Measurements from ENCODE around the gene PHF24. TPM values are rescaled to one million over a fixed set of nuclear protein-coding genes. Genes with fewer than 3 reads are reported as not detected.
"Not testable (repeated sequence)": the region's sequence is repeated elsewhere in the genome, so short reads cannot be mapped to it uniquely, and the experiment has no call there.

Gene PHF24
- 100 to 1,000 TPM in 1 of 2 donors, not detected in 1; 111 TPM for total RNA-seq

- H3K27ac ChIP-seq, result no peak within 1 kb of the TSS
- no peaks in the 10 kb centered on the region for H3K27me3 ChIP-seq (replicated peaks; ENCODE audit: insufficient read depth)
- H3K4me3 ChIP-seq, result peak within 1 kb of the TSS; percentile 36 to 37
- TF ChIP-seq, protein P1, sequence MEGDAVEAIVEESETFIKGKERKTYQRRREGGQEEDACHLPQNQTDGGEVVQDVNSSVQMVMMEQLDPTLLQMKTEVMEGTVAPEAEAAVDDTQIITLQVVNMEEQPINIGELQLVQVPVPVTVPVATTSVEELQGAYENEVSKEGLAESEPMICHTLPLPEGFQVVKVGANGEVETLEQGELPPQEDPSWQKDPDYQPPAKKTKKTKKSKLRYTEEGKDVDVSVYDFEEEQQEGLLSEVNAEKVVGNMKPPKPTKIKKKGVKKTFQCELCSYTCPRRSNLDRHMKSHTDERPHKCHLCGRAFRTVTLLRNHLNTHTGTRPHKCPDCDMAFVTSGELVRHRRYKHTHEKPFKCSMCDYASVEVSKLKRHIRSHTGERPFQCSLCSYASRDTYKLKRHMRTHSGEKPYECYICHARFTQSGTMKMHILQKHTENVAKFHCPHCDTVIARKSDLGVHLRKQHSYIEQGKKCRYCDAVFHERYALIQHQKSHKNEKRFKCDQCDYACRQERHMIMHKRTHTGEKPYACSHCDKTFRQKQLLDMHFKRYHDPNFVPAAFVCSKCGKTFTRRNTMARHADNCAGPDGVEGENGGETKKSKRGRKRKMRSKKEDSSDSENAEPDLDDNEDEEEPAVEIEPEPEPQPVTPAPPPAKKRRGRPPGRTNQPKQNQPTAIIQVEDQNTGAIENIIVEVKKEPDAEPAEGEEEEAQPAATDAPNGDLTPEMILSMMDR (IDR thresholded peaks at IDR 0.05), result no peak
- TF ChIP-seq POLR2A (IDR thresholded peaks at IDR 0.05) (no peak), POLR2AphosphoS5 (IDR thresholded peaks at IDR 0.05) (no peak)
- 2% methylated on average over 62 of the region's 116 CpGs for WGBS
- no peaks in the 10 kb centered on the region for H3K36me3 ChIP-seq
- no peaks in the 10 kb centered on the region for H3K9me3 ChIP-seq
- intact Hi-C loops (cut with DNase I), result no loop called here
- DNase-seq (ENCODE audit: low spot score), result no peak
- H3K4me1 ChIP-seq (replicated peaks), result no peaks in the 10 kb centered on the region
Observed at GRCh38 chr9:34957492-34958410, at the start of gene PHF24. TSS of gene PHF24 (plus strand) at chr9:34958285. CDS start at chr9:34971299, 13,014 bp downstream.

DNA sequence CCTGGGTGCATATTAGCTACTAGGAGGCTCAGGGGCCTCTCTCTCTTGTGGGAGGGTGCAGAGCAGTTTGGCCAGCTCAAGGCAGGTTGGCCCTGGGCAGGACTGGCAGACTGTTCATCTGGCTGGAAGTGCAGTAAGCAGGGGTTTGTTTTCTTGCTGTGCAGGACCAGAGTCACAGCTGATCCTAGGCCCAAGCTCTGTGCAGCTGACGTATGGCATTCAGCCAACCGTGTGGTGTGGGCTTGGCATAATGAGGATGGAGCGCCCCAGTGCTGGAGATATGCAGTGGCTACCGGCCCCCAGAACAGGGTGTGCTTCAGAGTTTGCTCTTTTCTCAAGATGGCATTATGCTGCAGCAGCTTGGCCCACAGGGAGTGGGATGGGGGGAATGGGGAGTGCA, 31.0 kb upstream of the PHF24 start:
- intact Hi-C loops (cut with DNase I), result no loop called here
- DNase-seq (ENCODE audit: low spot score), result no peak
- Histone ChIP-seq H3K27me3 (replicated peaks; ENCODE audit: insufficient read depth) (peaks cover 2% of the 10 kb centered on the region), H3K9me3 (no peaks in the 10 kb centered on the region), H3K4me1 (replicated peaks) (no peaks in the 10 kb centered on the region), H3K36me3 (no peaks in the 10 kb centered on the region), H3K27ac (no peak overlapping the region), H3K4me3 (no peak overlapping the region)
- no CpG with 5 or more reads among the region's 4 CpGs for WGBS
- TF ChIP-seq POLR2A (IDR thresholded peaks at IDR 0.05), result no peak
- TF ChIP-seq, protein P1 (IDR thresholded peaks at IDR 0.05), result no peak
- TF ChIP-seq POLR2AphosphoS5 (IDR thresholded peaks at IDR 0.05), result no peak

DNA sequence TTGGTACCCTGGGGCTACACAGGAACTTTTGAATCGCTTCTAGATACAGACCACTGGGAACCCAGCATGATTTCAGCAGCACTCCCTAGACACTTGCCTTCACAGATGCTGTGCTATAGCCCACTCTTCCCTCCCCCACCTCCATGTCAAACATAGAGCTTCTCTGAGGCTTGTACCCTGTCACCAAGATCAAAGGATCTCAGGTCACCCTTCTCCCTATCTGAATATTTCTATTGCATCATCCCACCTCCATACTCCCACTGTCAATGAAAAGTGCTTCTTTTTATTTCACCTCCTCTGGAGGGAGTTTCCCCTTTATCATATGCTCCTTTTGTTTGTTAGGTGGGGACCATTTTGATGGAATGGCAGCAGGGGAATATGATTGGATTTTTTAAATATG, 29.2 kb upstream of the PHF24 start:
- 86% methylated on average over 1 of the region's 1 CpG for WGBS

GRCh38 chr9:34929506-34930102, 28.5 kb upstream of the PHF24 start:
- WGBS, result 28% methylated on average over 7 of the region's 7 CpGs
- no peaks in the 10 kb centered on the region for H3K36me3 ChIP-seq

More for the DNA sequence above, 29.2 kb upstream of the PHF24 start:
- DNase-seq (ENCODE audit: low spot score), result no peak
- intact Hi-C loops (cut with DNase I), result no loop called here
- Histone ChIP-seq H3K4me3 (no peak overlapping the region), H3K27ac (no peak overlapping the region), H3K27me3 (replicated peaks; ENCODE audit: insufficient read depth) (peaks cover 2% of the 10 kb centered on the region), H3K9me3 (no peaks in the 10 kb centered on the region), H3K36me3 (no peaks in the 10 kb centered on the region), H3K4me1 (replicated peaks) (no peaks in the 10 kb centered on the region)
- TF ChIP-seq POLR2AphosphoS5 (IDR thresholded peaks at IDR 0.05) (no peak), POLR2A (IDR thresholded peaks at IDR 0.05) (no peak)
- TF ChIP-seq, protein P1 (IDR thresholded peaks at IDR 0.05), result no peak

GRCh38 chr9:34939989-34940388, 18.1 kb upstream of the PHF24 start:
- H3K4me1 ChIP-seq (replicated peaks); H3K27ac ChIP-seq; DNase-seq (ENCODE audit: low spot score); H3K4me3 ChIP-seq; H3K9me3 ChIP-seq; intact Hi-C loops (cut with DNase I); H3K36me3 ChIP-seq; H3K27me3 ChIP-seq (replicated peaks; ENCODE audit: insufficient read depth): not testable (repeated sequence)

More at GRCh38 chr9:34929506-34930102, 28.5 kb upstream of the PHF24 start:
- Histone ChIP-seq H3K27me3 (replicated peaks; ENCODE audit: insufficient read depth) (peaks cover 2% of the 10 kb centered on the region), H3K4me1 (replicated peaks) (no peaks in the 10 kb centered on the region), H3K9me3 (no peaks in the 10 kb centered on the region), H3K27ac (no peak overlapping the region), H3K4me3 (no peak overlapping the region)
- no peak for DNase-seq (ENCODE audit: low spot score)
- TF ChIP-seq POLR2AphosphoS5 (IDR thresholded peaks at IDR 0.05), result no peak
- TF ChIP-seq, protein P1 (IDR thresholded peaks at IDR 0.05), result no peak
- no peak for TF ChIP-seq POLR2A (IDR thresholded peaks at IDR 0.05)
- intact Hi-C loops (cut with DNase I), result no loop called here

All from prostate gland (tissue), 2 donors.